Measurements from ENCODE around the gene DAP3. TPM values are rescaled to one million over a fixed set of nuclear protein-coding genes. Genes with fewer than 3 reads are reported as not detected.
A peak's percentile ranks its signal among the peaks of the same experiment; 100 is the strongest.

Gene DAP3
- total and polyA plus RNA-seq, 2 of the 13 experiments (the other 11 are each of a cell fraction or from before 2014, with no cell fraction given) = 129 to 133 TPM

- peak; percentile 37; the same call in 1 of the 2 replicates for TF ChIP-seq ZSCAN25 (CRISPR knock-in tag; IDR thresholded peaks at IDR 0.05)
- no peak; the same call in 1 of the 2 replicates for TF ChIP-seq ARNT2 (CRISPR knock-in tag; IDR thresholded peaks at IDR 0.05; ENCODE audit: low read depth)
- peak in 1 of 2 experiments; percentile 79; a peak in 1 of 4 replicates for TF ChIP-seq KLF16 (CRISPR knock-in tag; IDR thresholded peaks at IDR 0.05)
- TF ChIP-seq SKIL (CRISPR knock-in tag; IDR thresholded peaks at IDR 0.05; ENCODE audit: borderline replicate concordance) = peak; percentile 57
- peak; percentile 70; the same call in 1 of the 2 replicates for TF ChIP-seq HOXA9 (CRISPR knock-in tag; IDR thresholded peaks at IDR 0.05; ENCODE audit: borderline replicate concordance)
- peak; percentile 91 for TF ChIP-seq ATF7 (IDR thresholded peaks at IDR 0.05)
- TF ChIP-seq ATF7 (CRISPR knock-in tag; IDR thresholded peaks at IDR 0.05) = no peak
- no peak for TF ChIP-seq FOXK1 (CRISPR knock-in tag; IDR thresholded peaks at IDR 0.05; ENCODE audit: borderline replicate concordance, low read depth)
- TF ChIP-seq ZBTB34 (CRISPR knock-in tag; IDR thresholded peaks at IDR 0.05) = 0 out of 2 replicates have a peak, but pooled peaks have one; percentile 53
- peak; percentile 76; the same call in 1 of the 2 replicates for TF ChIP-seq HIVEP1 (CRISPR knock-in tag; IDR thresholded peaks at IDR 0.05)
- no peak for TF ChIP-seq SIN3B (IDR thresholded peaks at IDR 0.05; ENCODE audit: low read length)
- TF ChIP-seq THRA (CRISPR knock-in tag; IDR thresholded peaks at IDR 0.05; ENCODE audit: borderline replicate concordance) = peak; percentile 53; the same call in 1 of the 2 replicates
- peak in 1 of 2 experiments; percentile 56; a peak in 1 of 4 replicates for TF ChIP-seq ATF4 (CRISPR knock-in tag; IDR thresholded peaks at IDR 0.05)
- TF ChIP-seq ZNF781 (CRISPR knock-in tag; IDR thresholded peaks at IDR 0.05; ENCODE audit: borderline replicate concordance, not compliant biosample characterization) = no peak
- peak; percentile 99 for TF ChIP-seq PRDM10 (CRISPR knock-in tag; IDR thresholded peaks at IDR 0.05; ENCODE audit: low read depth)
- TF ChIP-seq KDM1A (CRISPR knock-in tag; IDR thresholded peaks at IDR 0.05) = no peak
- TF ChIP-seq HOXA7 (CRISPR knock-in tag; IDR thresholded peaks at IDR 0.05) = no peak
- TF ChIP-seq AKAP8 (CRISPR knock-in tag; IDR thresholded peaks at IDR 0.05) = 0 out of 2 replicates have a peak, but pooled peaks have one; percentile 72
These were observed 389 bp upstream of the DAP3 start, which contains the start of gene YY1AP1 (continued) for GRCh38 chr1:155688324-155689080.
